IMR-90 (cell line): ENCODE results near the gene LDHD. TPM values are rescaled to one million over a fixed set of nuclear protein-coding genes. Genes with fewer than 3 reads are reported as not detected.

Source experiments
- ATAC-seq: fragments of 200-7000 bp; cut with Tn5 transposase; 2 replicates; pipeline ENCODE4 v1.9.1; 2020; ENCODE audit warnings: low read depth, mild to moderate bottlenecking, moderate library complexity
- BruUV-seq: library from RNA; stranded (reverse); fragments of 400-500 nt; replicated peaks from 2 replicates; lab custom pipeline; 2021; lab: Mats Ljungman, UMichigan
- CTCF ChIA-PET: fragments of 300-600 bp; formaldehyde crosslinking; extraction: SDS; loops from one replicate; lab custom pipeline; 2021; ENCODE audit warnings: antibody characterized with exemption; lab: Yijun Ruan, JAX
- POLR2A ChIA-PET: fragments of 300-600 bp; sonication (Branson Sonifier 250); formaldehyde crosslinking; loops from one replicate; lab custom pipeline; 2022; ENCODE audit warnings: antibody characterized with exemption; ENCODE audit not compliant: unreplicated experiment; lab: Charles Lee
- DNase-seq: peaks from one replicate; pipeline ENCODE4 v3.0.0; 2013
- H2AFZ ChIP-seq: replicated peaks from 2 replicates; pipeline ENCODE3; 2013; ENCODE audit warnings: low read length, mild to moderate bottlenecking; ENCODE audit not compliant: poor library complexity
- H2AK5ac ChIP-seq: 2 replicates; pipeline ENCODE4 v1.6.1; 2013; ENCODE audit warnings: low read depth, low read length, inconsistent platforms
- H2AK9ac ChIP-seq: replicated peaks from 2 replicates; pipeline ENCODE3; 2013; ENCODE audit warnings: mild to moderate bottlenecking, low read depth, low read length, moderate library complexity; ENCODE audit not compliant: poor library complexity
- H2BK120ac ChIP-seq: 2 replicates; pipeline ENCODE4 v1.6.1; 2013; ENCODE audit warnings: low read depth, low read length, inconsistent platforms
- H2BK15ac ChIP-seq: 3 replicates; pipeline ENCODE4 v1.6.1; 2013; ENCODE audit warnings: low read depth, low read length, inconsistent platforms
- H2BK20ac ChIP-seq: 2 replicates; pipeline ENCODE4 v1.6.1; 2013; ENCODE audit warnings: low read depth, mild to moderate bottlenecking, inconsistent platforms, low read length, moderate library complexity
- H2BK5ac ChIP-seq: 2 replicates; pipeline ENCODE4 v1.6.1; 2013; ENCODE audit warnings: mild to moderate bottlenecking, low read depth, low read length, inconsistent platforms; ENCODE audit not compliant: poor library complexity, severe bottlenecking
- H3K14ac ChIP-seq: replicated peaks from 2 replicates; pipeline ENCODE4 v1.6.1; 2013; ENCODE audit warnings: low read depth, low read length, inconsistent platforms
- H3K18ac ChIP-seq: 2 replicates; pipeline ENCODE4 v1.6.1; 2013; ENCODE audit warnings: low read depth, low read length, control low read depth
- H3K23ac ChIP-seq: 2 replicates; pipeline ENCODE4 v1.6.1; 2013; ENCODE audit warnings: low read depth, low read length, inconsistent platforms
- H3K27ac ChIP-seq: 2 replicates; pipeline ENCODE4 v1.5.1; 2013; ENCODE audit warnings: mild to moderate bottlenecking, control low read depth, low read length; ENCODE audit not compliant: insufficient read depth
- H3K27me3 ChIP-seq: 2 replicates; pipeline ENCODE4 v1.6.1; 2013; ENCODE audit warnings: low read length; ENCODE audit not compliant: control insufficient read depth, insufficient read depth
- H3K36me3 ChIP-seq: 2 replicates; pipeline ENCODE4 v1.6.1; 2013; ENCODE audit warnings: low read length, mixed read lengths; ENCODE audit not compliant: control insufficient read depth, insufficient read depth
- H3K4ac ChIP-seq: 2 replicates; pipeline ENCODE4 v1.6.1; 2013; ENCODE audit warnings: low read depth, low read length, inconsistent platforms
- H3K4me1 ChIP-seq: 2 replicates; pipeline ENCODE4 v1.6.1; 2013; ENCODE audit warnings: low read length, mixed read lengths; ENCODE audit not compliant: control insufficient read depth, insufficient read depth
- H3K4me2 ChIP-seq: 2 replicates; pipeline ENCODE4 v1.6.1; 2013; ENCODE audit warnings: low read depth, mild to moderate bottlenecking, control low read depth, low read length, moderate library complexity
- H3K4me3 ChIP-seq: 2 replicates; pipeline ENCODE4 v1.5.1; 2013; ENCODE audit warnings: low read depth, mild to moderate bottlenecking, control low read depth, low read length, moderate library complexity; ENCODE audit not compliant: insufficient read depth
- H3K56ac ChIP-seq: 2 replicates; pipeline ENCODE4 v1.6.1; 2013; ENCODE audit warnings: low read length, inconsistent platforms; ENCODE audit not compliant: insufficient read depth; ENCODE audit errors: extremely low read depth
- H3K79me1 ChIP-seq, 2 experiments: 2 replicates each; pipeline ENCODE4 v1.6.1; 2013; ENCODE audit warnings: low read length in 2 of 2, inconsistent platforms in 1 of 2, low read depth in 1 of 2
- H3K9ac ChIP-seq: 2 replicates; pipeline ENCODE4 v1.6.1; 2013; ENCODE audit warnings: low read depth, low read length, control low read depth
- H3K9me1 ChIP-seq: 2 replicates; pipeline ENCODE4 v1.6.1; 2013; ENCODE audit warnings: low read length, inconsistent platforms; ENCODE audit not compliant: insufficient read depth
- H3K9me3 ChIP-seq: 2 replicates; pipeline ENCODE4 v1.6.1; 2013; ENCODE audit warnings: low read length; ENCODE audit not compliant: control insufficient read depth, insufficient read depth
- H4K20me1 ChIP-seq: 2 replicates; pipeline ENCODE4 v1.6.1; 2013; ENCODE audit warnings: low read length, inconsistent platforms; ENCODE audit not compliant: insufficient read depth
- H4K5ac ChIP-seq: 2 replicates; pipeline ENCODE4 v1.6.1; 2013; ENCODE audit warnings: mild to moderate bottlenecking, low read depth, low read length, control low read depth
- H4K8ac ChIP-seq, 2 experiments: 2 replicates each; pipeline ENCODE4 v1.6.1; 2013; ENCODE audit warnings: low read depth in 2 of 2, low read length in 2 of 2, control low read depth in 1 of 2, inconsistent platforms in 1 of 2
- H4K91ac ChIP-seq: 2 replicates; pipeline ENCODE4 v1.6.1; 2013; ENCODE audit warnings: low read depth, low read length, inconsistent platforms; ENCODE audit not compliant: insufficient read depth
- BHLHE40 ChIP-seq: fragments of 150-350 bp; IDR thresholded peaks from 2 replicates; pipeline ENCODE4 v1.6.1; 2016; ENCODE audit warnings: mild to moderate bottlenecking, low read depth, low read length
- FOS ChIP-seq: fragments of 150-350 bp; IDR thresholded peaks from 2 replicates; pipeline ENCODE4 v1.6.1; 2016; ENCODE audit warnings: low read depth, low read length
- MAFK ChIP-seq: IDR thresholded peaks from 2 replicates; pipeline ENCODE4 v1.6.1; 2012; ENCODE audit warnings: low read depth, low read length, improper control_type of control experiment
- MAZ ChIP-seq: IDR thresholded peaks from 2 replicates; pipeline ENCODE4 v1.6.1; 2012; ENCODE audit warnings: low read depth, mild to moderate bottlenecking, low read length, improper control_type of control experiment, moderate library complexity, borderline replicate concordance
- NFE2L2 ChIP-seq: fragments of 150-350 bp; IDR thresholded peaks from 2 replicates; pipeline ENCODE4 v1.6.1; 2016; ENCODE audit warnings: low read depth, mild to moderate bottlenecking, low read length
- POLR2A ChIP-seq: IDR thresholded peaks from 2 replicates; pipeline ENCODE4 v1.6.1; 2012; ENCODE audit warnings: mild to moderate bottlenecking, low read depth, low read length
- RCOR1 ChIP-seq: IDR thresholded peaks from 2 replicates; pipeline ENCODE4 v1.6.1; 2012; ENCODE audit warnings: mild to moderate bottlenecking, low read length, improper control_type of control experiment; ENCODE audit not compliant: insufficient replicate concordance
- RFX5 ChIP-seq: IDR thresholded peaks from 2 replicates; pipeline ENCODE4 v1.8.0; 2012; ENCODE audit warnings: low read depth, mild to moderate bottlenecking, low read length, moderate library complexity
- WGBS, 2 experiments: methylation state at CpG; one replicate each; pipeline versions ENCODE4 v1.1.5 to v1.1.7; 2013; ENCODE audit warnings: missing lambda C conversion rate in 2 of 2; ENCODE audit not compliant: insufficient read length in 1 of 2; ENCODE audit errors: extremely low coverage in 2 of 2; 5-methylcytosine and 5-hydroxymethylcytosine counted together
- dilution Hi-C: fragments of 300-500 bp; cut with HindIII; formaldehyde crosslinking; loops from one replicate; pipeline ENCODE4 v1.14.3; 2018; ENCODE audit warnings: low sequenced_read_pairs; ENCODE audit not compliant: unreplicated experiment
- in situ Hi-C: fragments of 300-500 bp; cut with MboI; formaldehyde crosslinking; loops from 3 replicates; pipeline ENCODE4 v1.14.3; 2019; ENCODE audit warnings: low sequenced_read_pairs, inconsistent platforms, mixed read lengths
- intact Hi-C: fragments of 100-400 bp; cut with micrococcal nuclease; formaldehyde crosslinking; loops from 2 replicates; pipeline ENCODE4 v1.10.0; 2022
- polyA plus RNA-seq, 3 experiments: library from polyadenylated mRNA; depleted of rRNA; stranded (reverse); fragments of >200 nt; gene quantifications; 2 replicates each; pipeline ENCODE4 v1.2.3, GENCODE V29; 2012; ENCODE audit warnings: low replicate concordance in 1 of 3
- total RNA-seq: library from RNA; depleted of rRNA; stranded (reverse); fragments of >200 nt; gene quantifications from 2 replicates; pipeline ENCODE4 v1.2.3, GENCODE V29; 2012
- TF ChIP-seq, protein P1 (sequence below): fragments of 150-350 bp; IDR thresholded peaks from 2 replicates; pipeline ENCODE4 v1.6.1; 2017; ENCODE audit warnings: mild to moderate bottlenecking, antibody characterized with exemption, low read length, low read depth
- TF ChIP-seq, protein P2 (sequence below): conservative IDR thresholded peaks from 2 replicates; pipeline ENCODE4 v1.5.1; 2012; ENCODE audit warnings: mild to moderate bottlenecking, low read depth, low read length, improper control_type of control experiment

LDHD gene
- total and polyA plus RNA-seq, 2 of the 4 experiments (the other 2 are of a cell fraction): under 0.01 to 0.26 TPM

GRCh38 chr16:75073545-75074303 is 42.9 kb downstream of the LDHD start:
- no peak overlapping the region for H4K5ac ChIP-seq
- CTCF ChIA-PET: no interaction called here
- no peak overlapping the region for H3K18ac ChIP-seq
- H4K91ac ChIP-seq: no peak overlapping the region
- no peak overlapping the region for H2BK5ac ChIP-seq
- H3K4ac ChIP-seq: no peak overlapping the region
- no peaks in the 10 kb centered on the region for H3K36me3 ChIP-seq
- intact Hi-C loops (no loop called here), in situ Hi-C loops (no loop called here), dilution Hi-C loops (no loop called here)
- H3K4me2 ChIP-seq: no peak overlapping the region
- peaks cover 15% of the 10 kb centered on the region for H3K9me1 ChIP-seq
- no peak overlapping the region for H2AK9ac ChIP-seq
- peaks cover 47 to 69% of the 10 kb centered on the region in 2 experiments for H3K79me1 ChIP-seq
- H3K4me3 ChIP-seq: no peak overlapping the region
- H2BK120ac ChIP-seq: no peak overlapping the region
- H3K27me3 ChIP-seq: no peaks in the 10 kb centered on the region
- ATAC-seq (no peak), DNase-seq (no peak)
- peaks cover 49% of the 10 kb centered on the region for H4K20me1 ChIP-seq
- H3K56ac ChIP-seq: no peak overlapping the region
- H4K8ac ChIP-seq: no peak overlapping the region
- no peak overlapping the region for H2AK5ac ChIP-seq
- no TSS peak for BruUV-seq
- H2AFZ ChIP-seq: no peak overlapping the region
- no peak overlapping the region for H3K14ac ChIP-seq
- H3K9me3 ChIP-seq: no peaks in the 10 kb centered on the region
- no peak overlapping the region for H3K23ac ChIP-seq
- no peak overlapping the region for H3K27ac ChIP-seq
- POLR2A ChIA-PET: no interaction called here
- H2BK20ac ChIP-seq: no peak overlapping the region
- WGBS, 2 experiments: 79% methylated on average over 9 of the region's 20 CpGs; no CpG with 5 or more reads in 1 of the 2 experiments
- H3K4me1 ChIP-seq: peaks cover 11% of the 10 kb centered on the region
- no peak overlapping the region for H3K9ac ChIP-seq
- TF ChIP-seq FOS (no peak), RCOR1 (no peak), NFE2L2 (no peak), RFX5 (no peak), BHLHE40 (no peak), MAFK (no peak), MAZ (no peak), POLR2A (no peak)
- TF ChIP-seq, protein P1, sequence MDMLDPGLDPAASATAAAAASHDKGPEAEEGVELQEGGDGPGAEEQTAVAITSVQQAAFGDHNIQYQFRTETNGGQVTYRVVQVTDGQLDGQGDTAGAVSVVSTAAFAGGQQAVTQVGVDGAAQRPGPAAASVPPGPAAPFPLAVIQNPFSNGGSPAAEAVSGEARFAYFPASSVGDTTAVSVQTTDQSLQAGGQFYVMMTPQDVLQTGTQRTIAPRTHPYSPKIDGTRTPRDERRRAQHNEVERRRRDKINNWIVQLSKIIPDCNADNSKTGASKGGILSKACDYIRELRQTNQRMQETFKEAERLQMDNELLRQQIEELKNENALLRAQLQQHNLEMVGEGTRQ: no peak
- TF ChIP-seq, protein P2, sequence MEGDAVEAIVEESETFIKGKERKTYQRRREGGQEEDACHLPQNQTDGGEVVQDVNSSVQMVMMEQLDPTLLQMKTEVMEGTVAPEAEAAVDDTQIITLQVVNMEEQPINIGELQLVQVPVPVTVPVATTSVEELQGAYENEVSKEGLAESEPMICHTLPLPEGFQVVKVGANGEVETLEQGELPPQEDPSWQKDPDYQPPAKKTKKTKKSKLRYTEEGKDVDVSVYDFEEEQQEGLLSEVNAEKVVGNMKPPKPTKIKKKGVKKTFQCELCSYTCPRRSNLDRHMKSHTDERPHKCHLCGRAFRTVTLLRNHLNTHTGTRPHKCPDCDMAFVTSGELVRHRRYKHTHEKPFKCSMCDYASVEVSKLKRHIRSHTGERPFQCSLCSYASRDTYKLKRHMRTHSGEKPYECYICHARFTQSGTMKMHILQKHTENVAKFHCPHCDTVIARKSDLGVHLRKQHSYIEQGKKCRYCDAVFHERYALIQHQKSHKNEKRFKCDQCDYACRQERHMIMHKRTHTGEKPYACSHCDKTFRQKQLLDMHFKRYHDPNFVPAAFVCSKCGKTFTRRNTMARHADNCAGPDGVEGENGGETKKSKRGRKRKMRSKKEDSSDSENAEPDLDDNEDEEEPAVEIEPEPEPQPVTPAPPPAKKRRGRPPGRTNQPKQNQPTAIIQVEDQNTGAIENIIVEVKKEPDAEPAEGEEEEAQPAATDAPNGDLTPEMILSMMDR: no peak
- H2BK15ac ChIP-seq: no peak overlapping the region
